Right ventricle myocardium inferior (tissue), 1 donor: ENCODE results near the gene TPD52L3. TPM values are rescaled to one million over a fixed set of nuclear protein-coding genes. Genes with fewer than 3 reads are reported as not detected.

Experiments
- total RNA-seq: library from RNA; stranded (reverse); fragmentation: NEBNext Ultra II Directional; extraction: Animal tissue kit (Norgen Biotek cat#: 25700); gene quantifications from one replicate; pipeline ENCODE4 v1.2.1, GENCODE V29; 2021
- donor health status: DM: no; HTN: yes; CAD: no; lungs with severe emphysema.

The TPD52L3 gene
- total RNA-seq, 1 donor from 2014 or later = not detected

Other genes with a start within 250 kb of the TPD52L3 start
- 29.6 TPM for gene IL33, start 112.6 kb upstream of the TPD52L3 start, total RNA-seq
- 16.0 TPM for gene UHRF2, start 84.8 kb downstream of the TPD52L3 start, total RNA-seq